GM19467 (cell line): Measurements from ENCODE around the gene KAZN.

Experiments
- ATAC-seq: cut with Tn5 transposase; IDR thresholded peaks from one replicate; pipeline ENCODE4 v1.9.1; 2021; ENCODE audit warnings: mild to moderate bottlenecking, moderate library complexity; ENCODE audit not compliant: unreplicated experiment

Gene KAZN

DNA sequence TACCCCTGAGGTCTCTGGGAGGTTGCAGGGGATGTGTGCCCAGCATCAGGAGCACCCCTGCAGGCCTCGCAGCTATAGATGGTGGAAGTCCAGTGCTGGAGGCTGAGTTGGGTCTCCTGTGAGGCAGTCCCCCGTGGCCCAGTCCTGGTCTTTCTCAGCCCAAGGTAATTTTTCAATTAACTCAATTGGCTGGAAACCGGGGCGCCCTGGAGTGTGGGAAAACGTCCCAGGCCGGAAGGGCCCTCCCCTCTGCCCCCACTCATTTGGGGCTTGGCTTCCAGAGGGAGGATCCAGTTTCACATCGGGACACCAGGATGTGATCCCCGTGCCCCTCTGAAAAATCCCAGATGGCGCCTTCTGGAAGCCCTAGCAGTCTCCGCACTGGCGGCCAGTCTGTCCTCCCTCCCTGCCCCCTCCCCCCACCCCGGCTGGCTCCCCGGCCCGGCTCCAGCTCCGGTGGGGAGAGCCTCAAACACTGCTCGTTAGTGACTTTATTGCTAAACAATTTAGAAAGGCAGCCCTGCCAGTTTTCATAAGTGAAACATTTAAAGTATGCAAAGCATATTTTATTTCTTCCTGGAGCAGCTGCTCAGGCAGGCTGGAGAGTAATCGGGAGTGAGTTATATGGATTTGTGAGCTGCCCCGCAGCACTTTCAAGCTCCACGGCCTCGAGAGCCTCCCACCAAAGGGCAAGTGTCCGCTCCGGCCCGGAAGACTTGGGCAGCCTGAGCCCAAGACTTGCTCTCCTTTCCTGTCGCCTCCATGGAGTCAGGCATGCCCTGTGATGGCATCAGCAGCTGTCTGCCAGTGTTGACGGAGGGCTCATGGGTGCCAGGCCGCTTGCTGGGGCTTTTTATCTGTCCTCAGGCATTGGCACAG is 346.9 kb downstream of the KAZN start:
- no peak for ATAC-seq

GRCh38 chr1:14946011-14946359 is 347.5 kb downstream of the KAZN start:
- no peak for ATAC-seq

DNA sequence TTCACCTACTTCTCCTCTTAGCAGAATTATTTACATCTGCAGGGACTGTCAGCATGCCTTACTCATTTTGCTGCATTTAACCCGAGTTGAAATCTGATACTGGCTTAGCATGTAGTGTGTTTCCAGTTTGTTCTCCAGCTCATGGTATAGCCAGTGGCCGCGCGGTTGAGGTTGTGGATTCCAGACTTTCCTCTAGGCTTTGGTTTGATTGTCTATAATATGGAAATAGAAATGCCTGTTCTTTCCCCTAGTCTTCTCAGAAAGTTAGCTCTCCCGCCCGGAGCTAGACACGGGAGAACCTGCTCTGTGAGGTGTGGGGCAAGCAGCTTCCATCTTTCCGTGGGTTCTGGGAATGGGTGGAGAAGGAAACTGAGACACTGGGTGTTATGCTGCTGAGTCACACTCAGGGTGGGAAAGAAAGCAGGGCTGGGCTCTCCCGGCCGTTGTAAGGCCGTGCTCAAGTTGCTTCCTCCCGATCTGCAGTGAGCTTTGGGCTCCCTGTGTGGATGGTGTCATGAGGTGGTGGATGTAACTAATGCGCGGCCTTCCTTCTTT is 348.3 kb downstream of the KAZN start:
- no peak for ATAC-seq

DNA sequence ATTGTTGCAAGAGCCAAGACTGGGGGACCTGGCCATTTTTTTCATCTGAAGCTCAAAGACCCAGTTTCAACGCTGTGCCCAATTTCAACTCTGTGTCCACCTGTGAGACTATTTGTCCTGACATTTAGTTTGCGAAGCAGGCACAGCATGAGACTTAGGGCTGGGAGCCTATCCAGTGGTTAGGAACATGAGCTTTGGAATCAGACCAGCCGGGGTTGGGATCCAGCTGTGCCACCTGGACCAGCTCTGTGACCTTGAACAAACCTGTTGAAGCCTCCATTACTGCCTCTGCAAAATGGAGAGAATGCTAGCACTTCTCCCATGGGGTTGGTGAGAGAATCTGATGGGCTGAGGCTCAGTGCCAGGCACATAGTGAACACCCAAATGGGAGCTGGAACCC is 348.9 kb downstream of the KAZN start:
- no peak for ATAC-seq

DNA sequence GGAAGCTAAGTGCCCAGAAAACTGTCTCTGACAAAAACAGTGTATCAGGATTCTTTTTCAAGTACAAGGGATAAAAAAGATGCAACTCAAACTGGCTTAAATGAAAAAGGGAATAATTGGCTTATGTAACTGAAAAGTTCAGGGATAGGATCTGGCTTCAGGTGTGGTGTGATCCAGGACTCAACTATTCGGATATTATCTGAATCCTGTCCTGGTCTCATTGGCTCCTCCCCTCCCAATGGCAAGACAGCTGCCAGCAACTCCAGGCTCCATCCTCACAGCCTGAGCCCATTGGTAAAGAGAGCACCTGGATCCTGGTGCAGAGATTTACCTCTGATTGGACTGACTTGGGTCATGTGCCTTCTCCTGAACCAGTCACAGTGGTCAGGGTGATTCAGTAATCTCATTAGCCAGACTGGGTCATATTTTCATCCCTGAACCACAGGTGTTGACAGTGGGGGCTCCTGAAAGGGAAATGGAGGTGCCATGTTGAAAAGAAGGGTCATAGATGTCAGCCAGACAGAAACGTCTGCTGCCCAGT is 349.7 kb downstream of the KAZN start:
- ATAC-seq: no peak

GRCh38 chr1:14949270-14949835 is 350.9 kb downstream of the KAZN start:
- no peak for ATAC-seq

- ATAC-seq: no peak
Observed at GRCh38 chr1:14949836-14950713, 351.6 kb downstream of the KAZN start.

DNA sequence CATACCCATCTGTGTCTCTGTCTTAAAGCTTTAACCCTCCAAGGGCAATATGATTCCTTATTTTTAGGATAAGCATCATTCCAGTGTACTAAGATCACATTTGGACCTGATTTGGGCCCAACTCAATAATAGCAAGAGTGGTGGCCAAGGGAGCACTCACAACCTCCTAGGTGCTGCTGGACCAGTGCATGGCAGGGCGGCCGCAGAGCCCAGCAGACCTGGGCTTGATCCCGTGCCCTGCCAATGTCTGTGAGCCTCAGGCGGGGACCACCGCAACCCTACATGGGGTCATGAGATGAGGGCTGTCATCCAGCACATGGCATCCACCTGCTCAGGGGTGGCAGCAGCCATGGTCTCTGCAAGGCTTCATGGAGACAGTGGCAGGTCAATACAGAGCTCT is 353.3 kb downstream of the KAZN start:
- no peak for ATAC-seq

GRCh38 chr1:14952626-14953314 is 354.3 kb downstream of the KAZN start:
- no peak for ATAC-seq

GRCh38 chr1:14954210-14954609 is 355.7 kb downstream of the KAZN start:
- ATAC-seq: no peak

- ATAC-seq: no peak
Observed at GRCh38 chr1:14954930-14955329, 356.4 kb downstream of the KAZN start.

GRCh38 chr1:14955402-14955801 is 356.9 kb downstream of the KAZN start:
- no peak for ATAC-seq

GRCh38 chr1:14955976-14956375 is 357.5 kb downstream of the KAZN start:
- ATAC-seq: no peak

- ATAC-seq: no peak
Observed at GRCh38 chr1:14956579-14957195, 358.2 kb downstream of the KAZN start.

GRCh38 chr1:14957375-14958098 is 359.1 kb downstream of the KAZN start:
- ATAC-seq: no peak

- ATAC-seq: no peak
Observed at GRCh38 chr1:14958249-14959058, 360.0 kb downstream of the KAZN start.

GRCh38 chr1:14959059-14959694 is 360.7 kb downstream of the KAZN start:
- no peak for ATAC-seq

- ATAC-seq: no peak
Observed at GRCh38 chr1:14961661-14962267, 363.3 kb downstream of the KAZN start.
